Fibroblast of pulmonary artery (primary cell): ENCODE measurements around the gene SMIM35.
A peak's percentile ranks its signal among the peaks of the same experiment; 100 is the strongest.

ENCODE experiments used
- DNase-seq: peaks from one replicate; pipeline ENCODE4 v3.0.0-alpha.2; 2010; ENCODE audit warnings: low read depth
- H3K4me3 ChIP-seq: replicated peaks from 2 replicates; pipeline ENCODE4 v1.5.1; 2011; ENCODE audit warnings: low read depth, mild to moderate bottlenecking, control low read depth, low read length, moderate library complexity
- CTCF ChIP-seq: IDR thresholded peaks from 2 replicates; pipeline ENCODE4 v1.5.1; 2011; ENCODE audit warnings: mild to moderate bottlenecking, control low read depth, low read length, inconsistent platforms; ENCODE audit errors: missing control alignments

SMIM35 gene

DNA sequence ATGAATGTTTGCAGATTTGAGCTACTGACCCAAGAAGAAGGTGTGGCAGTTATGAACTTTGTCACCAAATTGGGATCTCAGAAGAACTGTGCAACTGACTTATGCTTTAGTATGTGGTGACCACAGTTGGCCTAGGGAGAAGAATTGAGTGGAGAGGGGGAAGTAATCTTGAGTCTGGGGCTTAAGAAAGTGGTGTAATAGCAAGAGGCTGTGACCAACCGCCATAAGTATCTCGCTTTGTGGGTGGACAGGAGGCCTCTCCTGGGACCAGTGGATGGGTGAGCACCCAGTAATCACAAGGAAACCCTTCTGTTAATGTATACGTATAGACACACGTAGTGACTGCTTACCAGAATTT, 113.3 kb downstream of the SMIM35 start:
- no peak for DNase-seq
- no peak overlapping the region for H3K4me3 ChIP-seq
- no peak for TF ChIP-seq CTCF

DNA sequence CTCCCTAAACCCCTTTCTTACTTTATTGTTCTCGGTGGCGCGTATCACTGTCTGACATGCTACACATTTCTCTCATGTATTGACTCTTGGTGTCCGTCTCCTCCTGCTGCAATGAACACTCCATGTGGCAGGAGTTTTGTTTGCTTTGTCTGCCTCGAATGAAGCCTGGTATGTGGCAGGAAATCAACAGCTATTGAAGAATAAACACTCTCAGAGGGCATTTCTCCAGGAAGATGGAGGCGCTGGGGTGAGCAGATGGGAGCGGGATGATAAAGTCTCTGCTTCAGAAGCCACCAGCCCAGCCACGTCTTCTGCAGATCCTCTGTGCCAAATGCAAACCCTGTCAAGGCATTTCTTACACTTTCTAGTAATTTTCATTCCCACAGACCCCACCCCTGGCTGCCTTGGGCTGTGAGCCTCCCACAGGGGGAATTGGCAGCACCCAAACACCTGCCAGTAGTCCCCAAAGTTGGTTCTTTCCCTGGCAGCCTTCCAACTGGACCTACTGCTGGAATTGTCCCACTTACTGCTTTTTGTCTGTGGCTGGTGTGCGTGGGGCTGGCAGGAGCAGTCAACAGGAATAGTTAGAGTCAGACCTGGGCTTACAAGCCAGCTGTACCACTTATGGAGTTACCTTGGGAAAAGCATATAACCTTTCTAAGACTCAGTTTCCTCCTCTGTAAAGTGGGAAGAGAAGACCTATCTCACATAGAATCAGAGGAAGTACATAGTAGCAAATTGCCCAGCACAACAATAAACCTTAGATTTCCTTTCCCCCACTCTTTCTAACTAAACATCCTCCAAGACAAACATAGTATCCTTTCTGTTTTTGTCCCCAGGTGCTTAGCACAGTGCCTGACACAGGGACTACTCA, 113.9 kb downstream of the SMIM35 start:
- H3K4me3 ChIP-seq = no peak overlapping the region
- DNase-seq = no peak
- no peak for TF ChIP-seq CTCF

- no peak for DNase-seq
- no peak for TF ChIP-seq CTCF
- H3K4me3 ChIP-seq = no peak overlapping the region
Observed at GRCh38 chr11:117972044-117972443, 114.7 kb downstream of the SMIM35 start.

GRCh38 chr11:117970400-117971024, 116.3 kb downstream of the SMIM35 start:
- no peak for TF ChIP-seq CTCF
- no peak overlapping the region for H3K4me3 ChIP-seq
- DNase-seq = peak; percentile 7

GRCh38 chr11:117969160-117969991, 117.4 kb downstream of the SMIM35 start:
- no peak overlapping the region for H3K4me3 ChIP-seq
- no peak for TF ChIP-seq CTCF
- DNase-seq = no peak

DNA sequence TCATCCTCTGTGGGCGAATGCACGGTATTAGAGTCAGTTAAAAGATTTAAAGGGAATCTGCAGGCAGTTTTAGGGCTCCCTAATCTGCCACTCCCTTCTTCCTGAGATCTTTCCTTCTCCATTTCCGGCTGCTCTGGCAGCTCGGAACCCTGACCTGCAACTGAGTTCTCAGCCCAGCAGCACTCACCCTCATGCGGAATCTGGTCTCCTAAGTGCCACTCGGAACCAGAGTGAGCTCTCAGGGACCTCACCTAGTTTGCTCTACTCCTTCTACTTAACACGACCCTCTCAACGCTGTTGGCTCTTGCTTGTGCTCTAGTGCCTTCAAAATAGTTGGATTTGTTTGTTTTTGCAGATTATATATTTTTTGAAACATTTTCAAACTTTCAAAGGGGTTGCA, 119.9 kb downstream of the SMIM35 start:
- no peak for TF ChIP-seq CTCF
- no peak overlapping the region for H3K4me3 ChIP-seq
- no peak for DNase-seq
